HepG2 (cell line): ENCODE data around the gene IL22RA1. TPM values are rescaled to one million over a fixed set of nuclear protein-coding genes. Genes with fewer than 3 reads are reported as not detected.

Experiments
- CSRNP1 ChIP-seq: sonication (generic); formaldehyde crosslinking; IDR thresholded peaks from 2 replicates; pipeline ENCODE4 v1.8.1; 2023; ENCODE audit warnings: mild to moderate bottlenecking, missing genetic modification reagents
- GLMP ChIP-seq: sonication (generic); formaldehyde crosslinking; IDR thresholded peaks from 2 replicates; pipeline ENCODE4 v1.9.0; 2021; ENCODE audit warnings: missing genetic modification reagents, mild to moderate bottlenecking, borderline replicate concordance
- HMGA1 ChIP-seq: sonication (generic); formaldehyde crosslinking; conservative IDR thresholded peaks from 2 replicates; pipeline ENCODE4 v1.4.0; 2020; ENCODE audit warnings: missing genetic modification reagents
- HOXA7 ChIP-seq: sonication (generic); formaldehyde crosslinking; IDR thresholded peaks from 2 replicates; pipeline ENCODE4 v1.8.1; 2022; ENCODE audit warnings: mild to moderate bottlenecking, missing genetic modification reagents, moderate library complexity
- ISL2 ChIP-seq: sonication (generic); formaldehyde crosslinking; IDR thresholded peaks from 2 replicates; pipeline ENCODE4 v1.5.0; 2020; ENCODE audit warnings: missing genetic modification reagents
- JUND ChIP-seq: sonication (generic); formaldehyde crosslinking; IDR thresholded peaks from 2 replicates; pipeline ENCODE4 v1.8.0; 2022; ENCODE audit warnings: mild to moderate bottlenecking, missing genetic modification reagents
- RFX3 ChIP-seq: IDR thresholded peaks from 2 replicates; pipeline ENCODE4 v1.6.1; 2016; ENCODE audit warnings: missing biosample characterization, missing genetic modification reagents
- SALL1 ChIP-seq: sonication (generic); formaldehyde crosslinking; IDR thresholded peaks from 2 replicates; pipeline ENCODE4 v1.8.0; 2022; ENCODE audit warnings: mild to moderate bottlenecking, missing genetic modification reagents
- SAP130 ChIP-seq: IDR thresholded peaks from 2 replicates; pipeline ENCODE4 v1.6.1; 2016; ENCODE audit warnings: low read depth
- SOX13 ChIP-seq, 3 experiments: fragments of 450-650 bp in 1 of 3; sonication (generic) in 1 of 3; formaldehyde crosslinking in 1 of 3; IDR thresholded peaks in 2 of 3; conservative IDR thresholded peaks in 1 of 3; 2 replicates each; pipeline versions ENCODE4 v1.5.0 to v1.6.1; 2016 to 2020; ENCODE audit warnings: antibody characterized with exemption in 1 of 3, mild to moderate bottlenecking in 1 of 3, missing compliant biosample characterization in 1 of 3, missing genetic modification reagents in 1 of 3, moderate library complexity in 1 of 3
- SRF ChIP-seq: IDR thresholded peaks from 2 replicates; pipeline ENCODE4 v1.6.1; 2011; ENCODE audit warnings: mild to moderate bottlenecking, low read depth, low read length, moderate library complexity
- THAP11 ChIP-seq: IDR thresholded peaks from 2 replicates; pipeline ENCODE4 v1.6.1; 2016; ENCODE audit warnings: missing biosample characterization, missing genetic modification reagents
- THAP9 ChIP-seq: sonication (generic); formaldehyde crosslinking; IDR thresholded peaks from 2 replicates; pipeline ENCODE4; 2020; ENCODE audit warnings: missing genetic modification reagents, mild to moderate bottlenecking, borderline replicate concordance
- TMF1 ChIP-seq: sonication (generic); formaldehyde crosslinking; IDR thresholded peaks from 2 replicates; pipeline ENCODE4 v1.8.1; 2022; ENCODE audit warnings: low read depth, missing genetic modification reagents
- ZFP82 ChIP-seq: sonication (generic); formaldehyde crosslinking; IDR thresholded peaks from 2 replicates; pipeline ENCODE4 v1.5.1; 2020; ENCODE audit warnings: mild to moderate bottlenecking, missing genetic modification reagents, borderline replicate concordance
- ZNF180 ChIP-seq: sonication (generic); formaldehyde crosslinking; IDR thresholded peaks from 2 replicates; pipeline ENCODE4 v1.4.0; 2020; ENCODE audit warnings: low read depth, missing genetic modification reagents, borderline replicate concordance
- ZNF317 ChIP-seq: sonication (generic); formaldehyde crosslinking; IDR thresholded peaks from 2 replicates; pipeline ENCODE4 v1.5.0; 2020; ENCODE audit warnings: mild to moderate bottlenecking, missing genetic modification reagents
- ZNF333 ChIP-seq: sonication (generic); formaldehyde crosslinking; IDR thresholded peaks from 2 replicates; pipeline ENCODE4 v1.4.0; 2020; ENCODE audit warnings: mild to moderate bottlenecking, missing genetic modification reagents, borderline replicate concordance
- ZNF431 ChIP-seq: sonication (generic); formaldehyde crosslinking; IDR thresholded peaks from 2 replicates; pipeline ENCODE4 v1.9.0; 2022; ENCODE audit warnings: missing genetic modification reagents, low read depth, mild to moderate bottlenecking, borderline replicate concordance
- ZNF607 ChIP-seq: sonication (generic); formaldehyde crosslinking; IDR thresholded peaks from 2 replicates; pipeline ENCODE4 v1.5.1; 2020; ENCODE audit warnings: missing genetic modification reagents, mild to moderate bottlenecking, borderline replicate concordance
- ZNF616 ChIP-seq: sonication (generic); formaldehyde crosslinking; IDR thresholded peaks from 2 replicates; pipeline ENCODE4 v1.5.0; 2020; ENCODE audit warnings: low read depth, mild to moderate bottlenecking, missing genetic modification reagents
- ZNF724P ChIP-seq: sonication (generic); formaldehyde crosslinking; IDR thresholded peaks from 2 replicates; pipeline ENCODE4 v1.8.0; 2022; ENCODE audit warnings: missing genetic modification reagents, borderline replicate concordance
- ZNF761 ChIP-seq: sonication (generic); formaldehyde crosslinking; conservative IDR thresholded peaks from 2 replicates; pipeline ENCODE4 v1.4.0; 2020; ENCODE audit warnings: mild to moderate bottlenecking, missing genetic modification reagents
- polyA plus RNA-seq, 8 experiments: library from polyadenylated mRNA; depleted of rRNA in 3 of 8; stranded (reverse) in 7 of 8; unstranded in 1 of 8; fragments of >200 nt; fragmentation: Illumina TruSeq in 4 of 8; extraction: Trizol in 4 of 8; gene quantifications; 2 replicates each; pipeline versions ENCODE4 v1.2.1 to v1.2.3, GENCODE V29; 2011 to 2016; ENCODE audit warnings: low read depth in 4 of 8, missing spikeins in 1 of 8, mixed read lengths in 1 of 8; ENCODE audit not compliant: insufficient read depth in 1 of 8
- total RNA-seq, 5 experiments: library from RNA; depleted of rRNA; stranded (reverse); fragments of >200 nt; fragmentation: Illumina TruSeq; extraction: Trizol; gene quantifications; 2 replicates each; pipeline ENCODE4 v1.2.3, GENCODE V29; 2016; ENCODE audit warnings: low read depth in 1 of 5

IL22RA1 gene
- total and polyA plus RNA-seq, 2 of the 13 experiments (the other 11 are each of a cell fraction or from before 2014, with no cell fraction given) = 4.4 to 10.2 TPM

- TF ChIP-seq CSRNP1 (no peak), ZFP82 (CRISPR knock-in tag) (0 out of 2 replicates have a peak, but pooled peaks have one; percentile 37), ZNF180 (CRISPR knock-in tag) (peak; percentile 98; the same call in 1 of the 2 replicates), SALL1 (CRISPR knock-in tag) (peak; percentile 65), TMF1 (CRISPR knock-in tag) (0 out of 2 replicates have a peak, but pooled peaks have one; percentile 55), JUND (peak; percentile 41; the same call in 1 of the 2 replicates), ZNF724P (CRISPR knock-in tag) (no peak), THAP11 (CRISPR knock-in tag) (peak; percentile 51), SAP130 (CRISPR knock-in tag) (peak; percentile 69), SRF (no peak), ZNF333 (no peak), HMGA1 (no peak), THAP9 (CRISPR knock-in tag) (peak; percentile 68; the same call in 1 of the 2 replicates), HOXA7 (CRISPR knock-in tag) (no peak), ZNF317 (CRISPR knock-in tag) (peak; percentile 54; the same call in 1 of the 2 replicates), ZNF761 (CRISPR knock-in tag) (0 out of 2 replicates have a peak, but pooled peaks have one; percentile 46), RFX3 (no peak), ZNF431 (CRISPR knock-in tag) (0 out of 2 replicates have a peak, but pooled peaks have one; percentile 39), SOX13 (IDR thresholded peaks at IDR 0.05) (0 out of 2 replicates have a peak, but pooled peaks have one; percentile 47), SOX13 (CRISPR knock-in tag; conservative IDR thresholded peaks at IDR 0.05 in 1 of 2, IDR thresholded peaks at IDR 0.05 in 1 of 2) (peak in 1 of 2 experiments; percentile 69; a peak in 2 of 4 replicates), ISL2 (CRISPR knock-in tag) (no peak; the same call in 1 of the 2 replicates), ZNF607 (CRISPR knock-in tag) (peak; percentile 60; the same call in 1 of the 2 replicates), ZNF616 (CRISPR knock-in tag) (peak; percentile 37; the same call in 1 of the 2 replicates), GLMP (CRISPR knock-in tag) (no peak)
These were observed 22.8 kb downstream of the IL22RA1 start (continued) for GRCh38 chr1:24119859-24120756.
